HepG2 (cell line): ENCODE data around the gene ICE2. TPM values are rescaled to one million over a fixed set of nuclear protein-coding genes. Genes with fewer than 3 reads are reported as not detected.

Experiments used
- ASH2L ChIP-seq: fragments of 300-600, 200-600 bp; sonication (generic); IDR thresholded peaks from 2 replicates; pipeline ENCODE4 v1.7.0; 2017; ENCODE audit warnings: low read depth, mild to moderate bottlenecking, moderate library complexity, mixed read lengths, low read length; ENCODE audit not compliant: insufficient read length
- BORCS8-MEF2B ChIP-seq: sonication (generic); formaldehyde crosslinking; IDR thresholded peaks from 2 replicates; pipeline ENCODE4 v1.8.0; 2022; ENCODE audit warnings: mild to moderate bottlenecking, missing genetic modification reagents
- CENPX ChIP-seq: sonication (generic); formaldehyde crosslinking; IDR thresholded peaks from 2 replicates; pipeline ENCODE4 v1.9.0; 2021; ENCODE audit warnings: mild to moderate bottlenecking, missing genetic modification reagents, moderate library complexity
- FOXM1 ChIP-seq: sonication (generic); formaldehyde crosslinking; IDR thresholded peaks from 2 replicates; pipeline ENCODE4 v1.5.0; 2020; ENCODE audit warnings: missing genetic modification reagents
- GFI1 ChIP-seq: sonication (generic); formaldehyde crosslinking; IDR thresholded peaks from 2 replicates; pipeline ENCODE4 v1.5.0; 2020; ENCODE audit warnings: missing genetic modification reagents, mild to moderate bottlenecking, borderline replicate concordance
- IRF9 ChIP-seq: sonication (generic); formaldehyde crosslinking; IDR thresholded peaks from 2 replicates; pipeline ENCODE4 v1.8.0; 2022; ENCODE audit warnings: missing genetic modification reagents, mild to moderate bottlenecking, borderline replicate concordance
- NRL ChIP-seq: sonication (generic); formaldehyde crosslinking; IDR thresholded peaks from 2 replicates; pipeline ENCODE4 v1.5.0; 2020; ENCODE audit warnings: missing genetic modification reagents, mild to moderate bottlenecking, moderate library complexity, borderline replicate concordance
- PHF5A ChIP-seq: IDR thresholded peaks from one replicate; pipeline ENCODE4 v1.6.1; 2018; ENCODE audit warnings: low read depth, missing genetic modification reagents; ENCODE audit not compliant: unreplicated experiment
- RFX1 ChIP-seq: fragments of 450-650 bp; IDR thresholded peaks from 2 replicates; pipeline ENCODE4 v1.6.1; 2017
- TARDBP ChIP-seq: sonication (generic); formaldehyde crosslinking; IDR thresholded peaks from 2 replicates; pipeline ENCODE4 v1.8.0; 2022; ENCODE audit warnings: mild to moderate bottlenecking, missing genetic modification reagents
- TBX3 ChIP-seq: fragments of 450-650 bp; IDR thresholded peaks from 2 replicates; pipeline ENCODE4 v1.6.1; 2017; ENCODE audit warnings: antibody characterized with exemption, mild to moderate bottlenecking, inconsistent platforms, borderline replicate concordance
- YEATS2 ChIP-seq: sonication (generic); formaldehyde crosslinking; IDR thresholded peaks from 2 replicates; pipeline ENCODE4 v1.4.0; 2020; ENCODE audit warnings: missing genetic modification reagents, borderline replicate concordance
- ZHX2 ChIP-seq, 2 experiments: sonication (generic) in 1 of 2; formaldehyde crosslinking in 1 of 2; IDR thresholded peaks; 2 replicates each; pipeline versions ENCODE4 v1.6.1 to v1.9.0; 2014 to 2022; ENCODE audit warnings: antibody characterized with exemption in 1 of 2, borderline replicate concordance in 1 of 2, inconsistent platforms in 1 of 2, low read depth in 1 of 2, missing genetic modification reagents in 1 of 2
- ZMAT3 ChIP-seq: sonication (generic); formaldehyde crosslinking; conservative IDR thresholded peaks from 2 replicates; pipeline ENCODE4 v1.7.0; 2021; ENCODE audit warnings: missing genetic modification reagents
- ZNF44 ChIP-seq: sonication (generic); formaldehyde crosslinking; IDR thresholded peaks from 2 replicates; pipeline ENCODE4 v1.5.1; 2020; ENCODE audit warnings: mild to moderate bottlenecking, missing genetic modification reagents
- ZNF570 ChIP-seq: sonication (generic); formaldehyde crosslinking; IDR thresholded peaks from 2 replicates; pipeline ENCODE4 v1.4.0; 2020; ENCODE audit warnings: mild to moderate bottlenecking, missing genetic modification reagents, borderline replicate concordance
- polyA plus RNA-seq, 8 experiments: library from polyadenylated mRNA; depleted of rRNA in 3 of 8; stranded (reverse) in 7 of 8; unstranded in 1 of 8; fragments of >200 nt; fragmentation: Illumina TruSeq in 4 of 8; extraction: Trizol in 4 of 8; gene quantifications; 2 replicates each; pipeline versions ENCODE4 v1.2.1 to v1.2.3, GENCODE V29; 2011 to 2016; ENCODE audit warnings: low read depth in 4 of 8, missing spikeins in 1 of 8, mixed read lengths in 1 of 8; ENCODE audit not compliant: insufficient read depth in 1 of 8
- total RNA-seq, 5 experiments: library from RNA; depleted of rRNA; stranded (reverse); fragments of >200 nt; fragmentation: Illumina TruSeq; extraction: Trizol; gene quantifications; 2 replicates each; pipeline ENCODE4 v1.2.3, GENCODE V29; 2016; ENCODE audit warnings: low read depth in 1 of 5
- TF ChIP-seq, protein P1 (sequence below): sonication (generic); formaldehyde crosslinking; IDR thresholded peaks from 2 replicates; pipeline ENCODE4 v1.5.0; 2020; ENCODE audit warnings: mild to moderate bottlenecking, low read depth, missing genetic modification reagents, borderline replicate concordance
- TF ChIP-seq, protein P2 (sequence below): sonication (generic); formaldehyde crosslinking; IDR thresholded peaks from 2 replicates; pipeline ENCODE4 v1.8.1; 2023; ENCODE audit warnings: mild to moderate bottlenecking, missing genetic modification reagents, borderline replicate concordance
- TF ChIP-seq, protein P3 (sequence below): sonication (generic); formaldehyde crosslinking; conservative IDR thresholded peaks from 2 replicates; pipeline ENCODE4 v1.4.0; 2020; ENCODE audit warnings: missing genetic modification reagents

The ICE2 gene
- total and polyA plus RNA-seq, 2 of the 13 experiments (the other 11 are each of a cell fraction or from before 2014, with no cell fraction given): 24.8 to 26.4 TPM

GRCh38 chr15:60374628-60375081, 104.3 kb downstream of the ICE2 start (continued):
- TF ChIP-seq GFI1 (CRISPR knock-in tag) (peak; percentile 100), ASH2L (peak; percentile 51), ZHX2 (IDR thresholded peaks at IDR 0.05; ENCODE audit: low read depth) (0 out of 2 replicates have a peak, but pooled peaks have one; percentile 35), ZHX2 (CRISPR knock-in tag; IDR thresholded peaks at IDR 0.05; ENCODE audit: borderline replicate concordance) (no peak), IRF9 (CRISPR knock-in tag) (no peak), ZNF44 (CRISPR knock-in tag) (no peak), FOXM1 (CRISPR knock-in tag) (no peak), RFX1 (no peak), TBX3 (peak; percentile 90), PHF5A (CRISPR knock-in tag) (peak; percentile 40), BORCS8-MEF2B (CRISPR knock-in tag) (0 out of 2 replicates have a peak, but pooled peaks have one; percentile 35), NRL (CRISPR knock-in tag) (no peak), ZNF570 (CRISPR knock-in tag) (no peak), YEATS2 (CRISPR knock-in tag) (no peak; the same call in 1 of the 2 replicates), TARDBP (CRISPR knock-in tag) (peak; percentile 55; the same call in 1 of the 2 replicates), ZMAT3 (CRISPR knock-in tag) (no peak), CENPX (CRISPR knock-in tag) (no peak)
- TF ChIP-seq, protein P1, sequence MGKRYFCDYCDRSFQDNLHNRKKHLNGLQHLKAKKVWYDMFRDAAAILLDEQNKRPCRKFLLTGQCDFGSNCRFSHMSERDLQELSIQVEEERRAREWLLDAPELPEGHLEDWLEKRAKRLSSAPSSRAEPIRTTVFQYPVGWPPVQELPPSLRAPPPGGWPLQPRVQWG (CRISPR knock-in tag): no peak
- TF ChIP-seq, protein P2, sequence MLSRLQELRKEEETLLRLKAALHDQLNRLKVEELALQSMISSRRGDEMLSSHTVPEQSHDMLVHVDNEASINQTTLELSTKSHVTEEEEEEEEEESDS (CRISPR knock-in tag): no peak
- TF ChIP-seq, protein P3, sequence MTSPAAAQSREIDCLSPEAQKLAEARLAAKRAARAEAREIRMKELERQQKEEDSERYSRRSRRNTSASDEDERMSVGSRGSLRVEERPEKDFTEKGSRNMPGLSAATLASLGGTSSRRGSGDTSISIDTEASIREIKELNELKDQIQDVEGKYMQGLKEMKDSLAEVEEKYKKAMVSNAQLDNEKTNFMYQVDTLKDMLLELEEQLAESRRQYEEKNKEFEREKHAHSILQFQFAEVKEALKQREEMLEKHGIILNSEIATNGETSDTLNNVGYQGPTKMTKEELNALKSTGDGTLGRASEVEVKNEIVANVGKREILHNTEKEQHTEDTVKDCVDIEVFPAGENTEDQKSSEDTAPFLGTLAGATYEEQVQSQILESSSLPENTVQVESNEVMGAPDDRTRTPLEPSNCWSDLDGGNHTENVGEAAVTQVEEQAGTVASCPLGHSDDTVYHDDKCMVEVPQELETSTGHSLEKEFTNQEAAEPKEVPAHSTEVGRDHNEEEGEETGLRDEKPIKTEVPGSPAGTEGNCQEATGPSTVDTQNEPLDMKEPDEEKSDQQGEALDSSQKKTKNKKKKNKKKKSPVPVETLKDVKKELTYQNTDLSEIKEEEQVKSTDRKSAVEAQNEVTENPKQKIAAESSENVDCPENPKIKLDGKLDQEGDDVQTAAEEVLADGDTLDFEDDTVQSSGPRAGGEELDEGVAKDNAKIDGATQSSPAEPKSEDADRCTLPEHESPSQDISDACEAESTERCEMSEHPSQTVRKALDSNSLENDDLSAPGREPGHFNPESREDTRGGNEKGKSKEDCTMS (CRISPR knock-in tag): no peak
